Measurements from ENCODE around the gene SCT.

The SCT gene

GRCh38 chr11:615504-616319 lies 11.3 kb downstream of the SCT start, which contains the start of gene IRF7:
Gene IRF7 (minus strand): TSS chr11:615950. CDS start chr11:615364, 586 bp downstream.
- H3K4me3 ChIP-seq (ENCODE audit: severe bottlenecking): peak within 1 kb of the TSS; percentile 76
- no peak for TF ChIP-seq CTCF (IDR thresholded peaks at IDR 0.05; ENCODE audit: poor library complexity, severe bottlenecking)
- H3K4me1 ChIP-seq (ENCODE audit: insufficient read depth, poor library complexity, severe bottlenecking): peaks cover 10% of the 10 kb centered on the region
- H3K9me3 ChIP-seq (ENCODE audit: severe bottlenecking): no peaks in the 10 kb centered on the region
- peak; percentile 93 for DNase-seq (ENCODE audit: low spot score)
- H3K27ac ChIP-seq (ENCODE audit: poor library complexity, severe bottlenecking): peak within 1 kb of the TSS; percentile 53
- no peaks in the 10 kb centered on the region for H3K27me3 ChIP-seq (ENCODE audit: insufficient read depth, poor library complexity, severe bottlenecking)
- H3K36me3 ChIP-seq (ENCODE audit: low read depth): peaks cover 28% of the 10 kb centered on the region
- ATAC-seq (ENCODE audit: low read depth): peak; percentile 76

DNA sequence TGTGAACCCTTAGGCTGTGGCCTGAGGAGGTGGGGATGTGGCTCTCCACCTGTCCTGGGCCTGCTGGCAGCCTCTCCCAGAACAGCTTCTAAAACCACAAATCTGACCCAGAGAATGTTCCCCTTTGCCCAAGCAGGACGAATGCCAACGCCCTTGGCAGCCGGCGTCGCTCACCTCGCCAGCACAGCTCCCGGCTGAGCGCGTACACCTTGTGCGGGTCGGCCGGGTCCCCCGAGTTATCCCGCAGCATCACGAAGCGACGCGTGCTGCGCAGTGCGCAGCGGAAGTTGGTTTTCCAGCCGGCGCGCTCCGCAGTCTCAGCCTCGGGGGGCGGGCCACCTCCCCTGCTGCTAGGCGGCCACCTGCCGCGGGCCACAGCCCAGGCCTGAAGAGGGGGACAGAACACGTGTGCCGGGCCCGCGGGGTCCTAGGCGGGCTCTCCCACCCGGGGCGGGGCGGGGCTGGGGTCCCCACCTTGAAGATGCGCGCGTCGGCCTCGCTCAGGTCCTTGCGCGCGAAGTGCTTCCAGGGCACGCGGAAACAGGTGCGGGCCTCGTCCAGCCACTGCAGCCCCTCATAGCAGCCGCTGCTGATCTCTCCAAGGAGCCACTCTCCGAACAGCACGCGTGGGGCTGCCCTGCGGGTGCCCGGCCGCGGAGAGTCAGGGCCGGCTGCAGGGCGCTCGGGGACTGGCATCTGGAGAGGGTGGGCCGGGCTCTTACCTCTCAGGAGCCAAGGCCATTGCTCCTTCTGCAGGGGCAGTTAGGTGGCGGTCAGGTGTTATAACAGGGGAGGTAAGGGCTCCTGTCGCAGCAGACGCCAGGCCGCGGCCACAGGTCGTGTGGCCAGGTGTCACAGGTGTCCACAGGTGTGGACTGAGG lies 12.1 kb downstream of the SCT start:
- ATAC-seq (ENCODE audit: low read depth) (peak; percentile 12; the same call in 2 of the 3 replicates), DNase-seq (ENCODE audit: low spot score) (no peak)
- no peaks in the 10 kb centered on the region for H3K27me3 ChIP-seq (ENCODE audit: insufficient read depth, poor library complexity, severe bottlenecking)
- no peak for TF ChIP-seq CTCF (IDR thresholded peaks at IDR 0.05; ENCODE audit: poor library complexity, severe bottlenecking)
- peaks cover 10% of the 10 kb centered on the region for H3K4me1 ChIP-seq (ENCODE audit: insufficient read depth, poor library complexity, severe bottlenecking)
- peak overlapping the region; percentile 53 for H3K27ac ChIP-seq (ENCODE audit: poor library complexity, severe bottlenecking)
- no peaks in the 10 kb centered on the region for H3K9me3 ChIP-seq (ENCODE audit: severe bottlenecking)
- H3K4me3 ChIP-seq (ENCODE audit: severe bottlenecking): peak overlapping the region; percentile 76
- peaks cover 37% of the 10 kb centered on the region for H3K36me3 ChIP-seq (ENCODE audit: low read depth)

GRCh38 chr11:614021-614622 lies 12.9 kb downstream of the SCT start:
- no peak overlapping the region for H3K4me3 ChIP-seq (ENCODE audit: severe bottlenecking)
- H3K4me1 ChIP-seq (ENCODE audit: insufficient read depth, poor library complexity, severe bottlenecking): peaks cover 10% of the 10 kb centered on the region
- DNase-seq (ENCODE audit: low spot score) (peak; percentile 63), ATAC-seq (ENCODE audit: low read depth) (peak; percentile 3; the same call in 1 of the 3 replicates)
- TF ChIP-seq CTCF (IDR thresholded peaks at IDR 0.05; ENCODE audit: poor library complexity, severe bottlenecking): no peak
- H3K36me3 ChIP-seq (ENCODE audit: low read depth): peaks cover 44% of the 10 kb centered on the region
- no peaks in the 10 kb centered on the region for H3K27me3 ChIP-seq (ENCODE audit: insufficient read depth, poor library complexity, severe bottlenecking)
- no peaks in the 10 kb centered on the region for H3K9me3 ChIP-seq (ENCODE audit: severe bottlenecking)
- H3K27ac ChIP-seq (ENCODE audit: poor library complexity, severe bottlenecking): peak overlapping the region; percentile 53

GRCh38 chr11:613369-613968 lies 13.5 kb downstream of the SCT start:
- Histone ChIP-seq H3K27ac (ENCODE audit: poor library complexity, severe bottlenecking) (peak overlapping the region; percentile 53), H3K36me3 (ENCODE audit: low read depth) (peaks cover 49% of the 10 kb centered on the region), H3K9me3 (ENCODE audit: severe bottlenecking) (no peaks in the 10 kb centered on the region), H3K4me3 (ENCODE audit: severe bottlenecking) (no peak overlapping the region), H3K4me1 (ENCODE audit: insufficient read depth, poor library complexity, severe bottlenecking) (peaks cover 10% of the 10 kb centered on the region), H3K27me3 (ENCODE audit: insufficient read depth, poor library complexity, severe bottlenecking) (no peaks in the 10 kb centered on the region)
- TF ChIP-seq CTCF (IDR thresholded peaks at IDR 0.05; ENCODE audit: poor library complexity, severe bottlenecking): no peak
- DNase-seq (ENCODE audit: low spot score) (peak; percentile 92), ATAC-seq (ENCODE audit: low read depth) (peak; percentile 26)

Data from RWPE2 (cell line).